Sigmoid colon (tissue), 3 donors: ENCODE measurements around the gene NKX6-2.

ENCODE experiments used
- CTCF ChIP-seq, 4 experiments: fragments of 450-650 bp in 3 of 4; fragments of 200-600 bp in 1 of 4; IDR thresholded peaks; one replicate each; pipeline ENCODE4 v1.5.1; 2016 to 2019; ENCODE audit warnings: antibody characterized with exemption in 4 of 4, mild to moderate bottlenecking in 3 of 4, moderate library complexity in 2 of 4
- POLR2A ChIP-seq, 2 donors: fragments of 450-650 bp; IDR thresholded peaks; one replicate each; pipeline ENCODE4 v1.6.1; 2016; ENCODE audit warnings: antibody characterized with exemption in 2 of 2, mild to moderate bottlenecking in 2 of 2, moderate library complexity in 2 of 2

GRCh38 chr10:132763545-132763944 lies 22.4 kb downstream of the NKX6-2 start:
- no peak for TF ChIP-seq POLR2A (IDR thresholded peaks at IDR 0.05)
- TF ChIP-seq CTCF (IDR thresholded peaks at IDR 0.05) = no peak
